ENCODE measurements around the gene HOXB3.

Gene HOXB3

GRCh38 chr17:48589831-48590606 lies at the start of gene HOXB3:
Gene HOXB3 (minus strand): TSS chr17:48590241. CDS start chr17:48552474, 37,767 bp downstream.
- no peak for DNase-seq (ENCODE audit: low read depth in 2 of 2)

GRCh38 chr17:48639136-48639535 lies 49.1 kb upstream of the HOXB3 start:
- DNase-seq (ENCODE audit: low read depth in 2 of 2): no peak

- DNase-seq (ENCODE audit: low read depth in 2 of 2): no peak
Observed at GRCh38 chr17:48637323-48638260, 47.6 kb upstream of the HOXB3 start.

GRCh38 chr17:48636177-48637018 lies 46.4 kb upstream of the HOXB3 start:
- peak; percentile 54 to 63 for DNase-seq (ENCODE audit: low read depth in 2 of 2)

GRCh38 chr17:48634493-48635208 lies 44.6 kb upstream of the HOXB3 start:
- DNase-seq (ENCODE audit: low read depth in 2 of 2): no peak

- DNase-seq (ENCODE audit: low read depth in 2 of 2): no peak
Observed at GRCh38 chr17:48633266-48633677, 43.2 kb upstream of the HOXB3 start.

GRCh38 chr17:48632579-48633265 lies 42.7 kb upstream of the HOXB3 start:
- DNase-seq (ENCODE audit: low read depth in 2 of 2): no peak

- no peak for DNase-seq (ENCODE audit: low read depth in 2 of 2)
Observed at GRCh38 chr17:48631693-48632578, 41.9 kb upstream of the HOXB3 start.

- no peak for DNase-seq (ENCODE audit: low read depth in 2 of 2)
Observed at GRCh38 chr17:48630925-48631692, 41.1 kb upstream of the HOXB3 start.

GRCh38 chr17:48630009-48630924 lies 40.2 kb upstream of the HOXB3 start:
- DNase-seq (ENCODE audit: low read depth in 2 of 2): no peak

GRCh38 chr17:48629411-48629759 lies 39.3 kb upstream of the HOXB3 start:
- DNase-seq (ENCODE audit: low read depth in 2 of 2): no peak

- no peak for DNase-seq (ENCODE audit: low read depth in 2 of 2)
Observed at GRCh38 chr17:48628649-48629410, 38.8 kb upstream of the HOXB3 start.

GRCh38 chr17:48627623-48628521 lies 37.8 kb upstream of the HOXB3 start:
- no peak for DNase-seq (ENCODE audit: low read depth in 2 of 2)

GRCh38 chr17:48627118-48627597 lies 37.1 kb upstream of the HOXB3 start:
- no peak for DNase-seq (ENCODE audit: low read depth in 2 of 2)

- peak; percentile 49 to 52 for DNase-seq (ENCODE audit: low read depth in 2 of 2)
Observed at GRCh38 chr17:48626245-48627117, 36.4 kb upstream of the HOXB3 start, which contains the start of gene HOXB9. Gene HOXB9 (minus strand): TSS chr17:48626358. CDS start chr17:48626269, 89 bp downstream.
